HCT116 (cell line): ENCODE measurements around the gene MZT2A.
"Not testable (repeated sequence)": the region's sequence is repeated elsewhere in the genome, so short reads cannot be mapped to it uniquely, and the experiment has no call there.

Experiments used
- CEBPB ChIP-seq: IDR thresholded peaks from 2 replicates; pipeline ENCODE4 v1.6.1; 2012; ENCODE audit warnings: low read depth
- CTCF ChIP-seq, 3 experiments: fragments of 200-600 bp in 1 of 3; sonication (generic) in 1 of 3; IDR thresholded peaks in 2 of 3; conservative IDR thresholded peaks in 1 of 3; 2 replicates each; pipeline ENCODE4 v1.5.1; 2012 to 2017; ENCODE audit warnings: low read depth in 2 of 3, low read length in 2 of 3, antibody characterized with exemption in 1 of 3, borderline replicate concordance in 1 of 3, control low read depth in 1 of 3, mild to moderate bottlenecking in 1 of 3, mixed read lengths in 1 of 3, mixed run types in 1 of 3, moderate library complexity in 1 of 3; ENCODE audit not compliant: insufficient read depth in 1 of 3
- POLR2A ChIP-seq: IDR thresholded peaks from 2 replicates; pipeline ENCODE4 v1.7.0; 2011; ENCODE audit warnings: borderline replicate concordance; ENCODE audit not compliant: insufficient read depth, insufficient read length; ENCODE audit errors: extremely low read depth

GRCh38 chr2:131538856-131539255, 46.7 kb upstream of the MZT2A start:
- TF ChIP-seq CTCF (IDR thresholded peaks at IDR 0.05 in 2 of 3, conservative IDR thresholded peaks at IDR 0.05 in 1 of 3; ENCODE audit: borderline replicate concordance in 1 of 3, insufficient read depth in 1 of 3, low read depth in 2 of 3, low read length in 2 of 3); POLR2A; CEBPB: not testable (repeated sequence)
